Heart left ventricle (tissue), 13 donors: ENCODE data around the gene MT3.

ENCODE experiments used
- POLR2A ChIP-seq, 2 donors: fragments of 450-650 bp; IDR thresholded peaks; one replicate each; pipeline ENCODE4 v1.6.1; 2017; ENCODE audit warnings: antibody characterized with exemption in 2 of 2, mild to moderate bottlenecking in 2 of 2, moderate library complexity in 2 of 2
- TF ChIP-seq, protein P1 (sequence below), 12 donors: fragments of 200-600 bp; sonication (generic) in 4 of 12; IDR thresholded peaks; one replicate each; pipeline versions ENCODE4 v1.5.0 to v1.8.0; 2018 to 2022; ENCODE audit warnings: antibody characterized with exemption in 12 of 12, mild to moderate bottlenecking in 5 of 12
- donor health status: ischemic (EF 13 %, LVEDD 7.1; RV severe dilation, severe dysfunction).
- donor health status: DM: no; HTN: yes; CAD: no.
- donor health status: DM: no; HTN: no; CAD: no.
- donor health status: ischemic (EF 25% LVEDD 6.9; RV normal size, moderate dysfunction).
- donor health status: ischemic (EF 25% LVEDD 5.7; RV mildly dilated, moderate dysfunction).
- donor health status: ischemic (EF 35%, LVEDD 5.7; RV mildly dilated, moderate dysfunction).
- donor health status: nonischemic (EF 11% LVEDD 7.7; RV severe dilation, severe dysfunction).
- donor health status: DM: yes; HTN: yes; CAD: no.
- donor health status: PGD.
- donor health status: ischemic (EF 29% LVEDD 5.4; RV normal size, mild dysfunction).
- donor health status: nonischemic (EF 23%, LVEDD 6.1; RV moderate dilation, normal function).

DNA sequence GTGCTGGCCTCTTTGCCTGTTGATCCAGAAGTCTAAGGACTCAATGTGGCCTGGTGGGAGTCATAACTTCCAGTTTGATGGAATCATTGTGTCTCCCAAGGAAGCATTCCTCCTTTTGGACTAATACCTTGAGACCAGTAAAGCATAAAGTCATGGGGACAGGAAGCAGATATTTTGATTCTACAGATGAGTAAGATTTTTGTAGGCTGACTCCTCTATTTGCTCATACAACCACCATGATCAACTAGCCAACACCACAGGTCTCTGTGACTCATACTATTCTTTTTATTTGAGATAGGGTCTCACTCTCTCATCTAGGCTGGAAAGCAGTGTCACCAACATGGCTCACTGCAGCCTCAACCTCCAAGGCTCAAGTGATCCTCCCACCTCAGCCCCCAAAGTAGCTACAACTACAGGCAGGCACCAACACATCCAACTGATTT, 25.2 kb downstream of the MT3 start:
- no peak for TF ChIP-seq POLR2A (IDR thresholded peaks at IDR 0.05)
- TF ChIP-seq, protein P1, sequence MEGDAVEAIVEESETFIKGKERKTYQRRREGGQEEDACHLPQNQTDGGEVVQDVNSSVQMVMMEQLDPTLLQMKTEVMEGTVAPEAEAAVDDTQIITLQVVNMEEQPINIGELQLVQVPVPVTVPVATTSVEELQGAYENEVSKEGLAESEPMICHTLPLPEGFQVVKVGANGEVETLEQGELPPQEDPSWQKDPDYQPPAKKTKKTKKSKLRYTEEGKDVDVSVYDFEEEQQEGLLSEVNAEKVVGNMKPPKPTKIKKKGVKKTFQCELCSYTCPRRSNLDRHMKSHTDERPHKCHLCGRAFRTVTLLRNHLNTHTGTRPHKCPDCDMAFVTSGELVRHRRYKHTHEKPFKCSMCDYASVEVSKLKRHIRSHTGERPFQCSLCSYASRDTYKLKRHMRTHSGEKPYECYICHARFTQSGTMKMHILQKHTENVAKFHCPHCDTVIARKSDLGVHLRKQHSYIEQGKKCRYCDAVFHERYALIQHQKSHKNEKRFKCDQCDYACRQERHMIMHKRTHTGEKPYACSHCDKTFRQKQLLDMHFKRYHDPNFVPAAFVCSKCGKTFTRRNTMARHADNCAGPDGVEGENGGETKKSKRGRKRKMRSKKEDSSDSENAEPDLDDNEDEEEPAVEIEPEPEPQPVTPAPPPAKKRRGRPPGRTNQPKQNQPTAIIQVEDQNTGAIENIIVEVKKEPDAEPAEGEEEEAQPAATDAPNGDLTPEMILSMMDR (IDR thresholded peaks at IDR 0.05): no peak
